GM21717 (cell line): ENCODE measurements around the gene MAPK14.

ENCODE experiments used
- ATAC-seq: cut with Tn5 transposase; IDR thresholded peaks from one replicate; pipeline ENCODE4 v1.9.1; 2021; ENCODE audit warnings: mild to moderate bottlenecking, moderate library complexity; ENCODE audit not compliant: unreplicated experiment

The MAPK14 gene

DNA sequence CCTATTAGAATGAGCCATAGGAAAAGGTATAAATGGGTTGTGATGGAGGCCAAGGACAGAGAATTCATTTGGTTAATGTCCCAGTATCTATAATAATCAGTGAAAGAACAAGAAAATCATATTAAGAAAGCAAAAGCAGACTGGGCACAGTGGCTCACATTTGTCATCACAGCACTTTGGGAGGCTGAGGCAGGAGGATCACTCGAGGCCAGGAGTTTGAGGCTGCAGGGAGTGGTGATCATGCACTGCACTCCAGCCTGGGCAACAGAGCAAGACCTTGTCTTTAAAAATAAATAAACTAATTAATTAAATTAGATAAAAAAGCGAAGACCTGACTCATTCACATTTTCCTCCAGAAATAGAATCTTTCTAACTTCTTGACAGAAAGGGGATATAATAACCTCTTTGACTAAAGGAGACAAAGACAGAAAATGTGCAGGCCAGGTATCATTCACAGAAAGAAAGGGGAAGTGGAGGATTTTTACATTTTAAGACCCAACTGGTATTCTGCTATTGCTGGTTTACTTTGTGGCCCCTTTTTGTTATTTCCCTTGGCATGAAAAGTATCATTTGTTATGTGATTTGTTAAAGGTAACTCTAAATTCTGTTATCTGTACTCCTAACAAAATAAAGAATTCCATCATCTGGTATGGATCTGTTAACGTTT is 70.8 kb downstream of the MAPK14 start:
- ATAC-seq = no peak

GRCh38 chr6:36098920-36099647 is 71.5 kb downstream of the MAPK14 start:
- no peak for ATAC-seq

- ATAC-seq = no peak
These were observed 72.4 kb downstream of the MAPK14 start for GRCh38 chr6:36099869-36100483.

GRCh38 chr6:36101691-36102090 is 74.1 kb downstream of the MAPK14 start:
- no peak for ATAC-seq

GRCh38 chr6:36102853-36103252 is 75.2 kb downstream of the MAPK14 start:
- no peak for ATAC-seq

DNA sequence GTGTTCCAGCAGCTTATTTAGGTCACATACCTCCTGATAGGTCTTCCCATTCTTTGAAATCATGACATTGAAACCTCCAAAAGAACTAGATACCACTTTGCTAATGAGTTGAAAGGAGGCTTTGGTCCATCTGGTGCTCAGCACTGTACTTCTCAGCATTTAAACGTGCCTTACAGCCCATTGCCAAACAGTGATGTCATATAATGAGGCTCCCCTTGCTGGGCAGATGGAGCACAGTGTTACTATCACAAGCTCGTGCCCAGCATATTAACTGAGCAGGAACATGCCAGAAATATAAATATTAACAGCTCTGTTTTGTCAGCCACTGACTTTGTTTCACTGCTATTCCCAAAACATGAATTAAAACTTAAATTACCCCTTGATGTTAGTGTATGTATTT is 77.2 kb downstream of the MAPK14 start:
- ATAC-seq = no peak

DNA sequence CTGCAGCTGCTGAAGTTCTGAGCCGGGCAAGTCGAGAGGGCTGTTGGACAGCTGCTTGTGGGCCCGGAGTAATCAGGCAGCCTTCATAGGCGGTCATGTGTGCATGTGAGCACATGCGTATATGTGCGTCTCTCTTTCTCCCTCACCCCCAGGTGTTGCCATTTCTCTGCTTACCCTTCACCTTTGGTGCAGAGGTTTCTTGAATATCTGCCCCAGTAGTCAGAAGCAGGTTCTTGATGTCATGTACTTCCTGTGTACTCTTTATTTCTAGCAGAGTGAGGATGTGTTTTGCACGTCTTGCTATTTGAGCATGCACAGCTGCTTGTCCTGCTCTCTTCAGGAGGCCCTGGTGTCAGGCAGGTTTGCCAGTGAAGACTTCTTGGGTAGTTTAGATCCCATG is 81.5 kb downstream of the MAPK14 start:
- ATAC-seq = no peak

DNA sequence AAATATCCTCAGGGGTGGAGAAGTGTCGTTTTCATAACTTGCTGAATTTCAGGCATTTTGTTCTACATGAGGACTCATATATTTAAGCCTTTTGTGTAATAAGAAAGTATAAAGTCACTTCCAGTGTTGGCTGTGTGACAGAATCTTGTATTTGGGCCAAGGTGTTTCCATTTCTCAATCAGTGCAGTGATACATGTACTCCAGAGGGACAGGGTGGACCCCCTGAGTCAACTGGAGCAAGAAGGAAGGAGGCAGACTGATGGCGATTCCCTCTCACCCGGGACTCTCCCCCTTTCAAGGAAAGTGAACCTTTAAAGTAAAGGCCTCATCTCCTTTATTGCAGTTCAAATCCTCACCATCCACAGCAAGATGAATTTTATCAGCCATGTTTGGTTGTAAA is 82.4 kb downstream of the MAPK14 start:
- no peak for ATAC-seq

- no peak for ATAC-seq
These were observed 83.3 kb downstream of the MAPK14 start for GRCh38 chr6:36110863-36111262.

DNA sequence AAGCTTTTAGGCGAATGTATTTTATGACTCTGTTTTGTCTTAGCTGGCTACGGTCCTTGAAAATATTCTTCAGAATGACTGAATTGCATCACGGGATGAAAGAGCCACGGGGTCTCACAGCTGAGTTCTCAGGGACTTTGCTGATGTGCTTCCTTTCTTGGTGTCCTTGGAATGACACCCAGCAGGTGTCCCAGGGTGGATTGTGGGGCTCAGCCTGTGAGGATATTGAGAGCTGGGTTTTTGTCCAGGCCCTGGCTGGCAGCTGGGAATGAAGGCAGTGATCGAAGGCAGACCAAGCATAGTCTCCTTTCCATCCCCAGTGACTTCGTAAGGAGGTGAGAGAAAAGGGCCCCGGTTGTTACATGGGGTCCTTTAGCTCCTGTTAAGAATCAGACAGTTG is 83.9 kb downstream of the MAPK14 start:
- no peak for ATAC-seq

- ATAC-seq = no peak
These were observed 85.4 kb downstream of the MAPK14 start for GRCh38 chr6:36113049-36113448.

GRCh38 chr6:36113703-36114102 is 86.1 kb downstream of the MAPK14 start:
- no peak for ATAC-seq

DNA sequence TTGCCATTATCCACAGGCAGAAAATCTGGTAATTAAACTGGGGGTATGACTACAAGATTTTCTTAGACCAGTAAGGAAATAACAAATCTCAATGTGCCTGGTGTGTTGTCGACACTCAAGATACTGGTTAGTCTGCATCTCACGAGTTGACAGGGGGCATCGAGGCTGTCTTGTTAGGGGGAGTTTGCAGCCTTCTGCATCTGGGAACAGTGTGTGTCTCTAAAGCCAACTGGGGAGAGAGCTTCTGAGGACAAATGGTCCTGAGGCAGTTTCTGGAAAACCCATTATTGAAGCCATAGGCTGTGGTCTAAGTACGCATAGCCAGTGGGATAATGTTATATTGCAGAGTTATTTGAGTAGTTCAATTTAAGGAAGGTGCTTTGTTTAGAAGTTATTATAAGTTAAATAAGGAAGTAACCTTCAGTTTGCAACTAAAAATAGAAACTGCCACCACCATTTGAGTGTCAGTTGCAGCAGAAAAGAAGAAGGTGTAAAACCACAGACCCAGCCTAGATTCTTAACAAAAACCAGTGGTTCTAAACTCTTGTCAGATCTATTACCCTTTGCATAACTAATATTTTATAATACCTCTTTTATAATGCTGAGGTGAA is 87.3 kb downstream of the MAPK14 start:
- no peak for ATAC-seq

GRCh38 chr6:36115412-36115811 is 87.8 kb downstream of the MAPK14 start:
- ATAC-seq = no peak

- ATAC-seq = no peak
These were observed 88.7 kb downstream of the MAPK14 start for GRCh38 chr6:36116066-36116864.

DNA sequence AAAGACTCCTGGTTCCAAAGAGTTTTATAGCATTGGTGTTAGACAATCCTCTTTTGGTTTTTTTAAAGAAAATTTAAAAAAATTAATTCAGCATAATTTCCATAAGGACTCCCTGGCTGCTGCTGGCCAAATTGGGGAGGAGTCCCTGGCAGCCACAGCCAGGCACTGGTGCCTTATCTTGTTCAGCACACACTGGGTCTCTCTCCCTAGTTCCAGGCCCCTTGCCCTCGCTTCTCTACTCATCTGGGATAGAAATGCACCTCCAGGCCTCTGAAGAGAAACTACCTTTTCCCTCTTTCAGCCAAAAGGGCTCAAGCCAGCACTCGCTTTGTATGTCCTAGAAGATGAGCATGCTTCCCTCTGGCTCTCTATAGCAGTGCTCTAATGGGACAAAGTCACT is 89.3 kb downstream of the MAPK14 start:
- ATAC-seq = no peak

- no peak for ATAC-seq
These were observed 90.3 kb downstream of the MAPK14 start for GRCh38 chr6:36117658-36118549.

- ATAC-seq = no peak
These were observed 91.0 kb downstream of the MAPK14 start for GRCh38 chr6:36118550-36119107.

DNA sequence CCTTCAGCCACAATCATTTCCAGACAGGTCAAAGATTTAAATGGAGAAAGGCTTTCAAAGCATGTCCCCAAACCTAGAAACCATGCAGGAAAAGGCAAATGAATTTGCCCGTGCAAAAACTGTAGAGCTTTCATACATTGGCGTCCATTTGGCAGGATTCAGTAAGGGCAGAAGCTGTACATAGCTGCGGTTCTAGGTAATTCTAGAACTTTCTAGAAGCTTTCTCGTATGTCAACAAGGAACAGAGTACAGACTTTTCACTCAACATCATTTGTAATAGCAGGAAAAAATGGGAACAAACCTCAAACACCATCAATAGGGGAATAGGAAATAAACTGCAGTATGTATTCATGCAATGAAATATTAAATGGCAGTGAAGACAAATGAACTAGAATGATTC is 91.6 kb downstream of the MAPK14 start:
- ATAC-seq = no peak

GRCh38 chr6:36120018-36120417 is 92.4 kb downstream of the MAPK14 start:
- ATAC-seq = no peak
